GM23338 (cell line): ENCODE measurements around the gene SCN7A. TPM values are rescaled to one million over a fixed set of nuclear protein-coding genes. Genes with fewer than 3 reads are reported as not detected.

ENCODE experiments used
- ATAC-seq: fragments of 200-7000 bp; cut with Tn5 transposase; 3 replicates; pipeline ENCODE4 v1.9.1; 2020
- DNase-seq: peaks from one replicate; pipeline ENCODE4 v3.0.0-alpha.2; 2015; ENCODE audit warnings: low spot score
- H2AFZ ChIP-seq: fragments of 200-600 bp; sonication (generic); 2 replicates; pipeline ENCODE4 v1.8.0; 2016; ENCODE audit warnings: antibody characterized with exemption, mild to moderate bottlenecking, moderate library complexity
- H3F3A ChIP-seq: fragments of 200-600 bp; sonication (generic); replicated peaks from 2 replicates; pipeline ENCODE4 v1.8.0; 2017; ENCODE audit warnings: antibody characterized with exemption, mixed run types, low read depth
- H3K27ac ChIP-seq: fragments of 200-600 bp; sonication (generic); 2 replicates; pipeline ENCODE4 v1.6.1; 2016; ENCODE audit warnings: low read depth
- H3K27me3 ChIP-seq: fragments of 200-600 bp; sonication (generic); 2 replicates; pipeline ENCODE4 v1.8.0; 2016; ENCODE audit warnings: mild to moderate bottlenecking, mixed run types, moderate library complexity; ENCODE audit not compliant: insufficient read depth
- H3K36me3 ChIP-seq: fragments of 200-600 bp; sonication (generic); 2 replicates; pipeline ENCODE4 v1.8.0; 2016; ENCODE audit warnings: mild to moderate bottlenecking; ENCODE audit not compliant: insufficient read depth
- H3K4me1 ChIP-seq: fragments of 200-600 bp; sonication (generic); 2 replicates; pipeline ENCODE4 v1.8.0; 2016; ENCODE audit warnings: mild to moderate bottlenecking, moderate library complexity; ENCODE audit not compliant: insufficient read depth
- H3K4me2 ChIP-seq: fragments of 200-600 bp; sonication (generic); 2 replicates; pipeline ENCODE4 v1.7.1; 2017; ENCODE audit warnings: mixed run types
- H3K4me3 ChIP-seq: fragments of 200-600 bp; sonication (generic); 2 replicates; pipeline ENCODE4 v1.6.1; 2016; ENCODE audit warnings: mixed run types
- H3K79me2 ChIP-seq: fragments of 200-600 bp; sonication (generic); replicated peaks from 2 replicates; pipeline ENCODE4 v1.8.0; 2017; ENCODE audit warnings: mild to moderate bottlenecking; ENCODE audit not compliant: insufficient read depth
- H3K9me2 ChIP-seq: fragments of 200-600 bp; sonication (generic); 2 replicates; pipeline ENCODE4 v1.8.0; 2017; ENCODE audit not compliant: insufficient read depth
- H4K20me1 ChIP-seq: fragments of 200-600 bp; sonication (generic); replicated peaks from 2 replicates; pipeline ENCODE4 v1.8.0; 2017; ENCODE audit warnings: mild to moderate bottlenecking; ENCODE audit not compliant: insufficient read depth
- H3K27ac Mint-ChIP-seq: 2 replicates; pipeline ENCODE4 v1.8.0; 2020; ENCODE audit warnings: inconsistent platforms, mild to moderate bottlenecking, moderate library complexity, mixed read lengths
- H3K27me3 Mint-ChIP-seq: 3 replicates; pipeline ENCODE4 v1.8.0; 2022; ENCODE audit warnings: low read depth, mild to moderate bottlenecking, moderate library complexity, mixed read lengths, inconsistent platforms; ENCODE audit not compliant: insufficient read depth, poor library complexity
- H3K36me3 Mint-ChIP-seq: 3 replicates; pipeline ENCODE4 v1.8.0; 2021; ENCODE audit warnings: low read depth, mild to moderate bottlenecking, inconsistent platforms, moderate library complexity, mixed read lengths
- H3K4me1 Mint-ChIP-seq: 3 replicates; pipeline ENCODE4 v1.8.0; 2020; ENCODE audit warnings: mild to moderate bottlenecking, inconsistent platforms, mixed read lengths
- H3K4me3 Mint-ChIP-seq: 3 replicates; pipeline ENCODE4 v1.8.0; 2021; ENCODE audit warnings: moderate library complexity, mild to moderate bottlenecking, inconsistent platforms, mixed read lengths
- H3K9me3 Mint-ChIP-seq: 3 replicates; pipeline ENCODE4 v1.8.0; 2020; ENCODE audit warnings: moderate library complexity, mild to moderate bottlenecking, inconsistent platforms, mixed read lengths
- CREB1 ChIP-seq: fragments of 250-450 bp; sonication (Bioruptor Pico); IDR thresholded peaks from 2 replicates; pipeline ENCODE4 v1.5.0; 2020; ENCODE audit warnings: low read depth, mild to moderate bottlenecking, moderate library complexity
- EZH2 ChIP-seq: fragments of 200-600 bp; sonication (generic); IDR thresholded peaks from one replicate; pipeline ENCODE4 v1.8.0; 2017; ENCODE audit warnings: antibody characterized with exemption, mild to moderate bottlenecking, low read depth; ENCODE audit not compliant: unreplicated experiment
- EZH2phosphoT487 ChIP-seq: fragments of 200-600 bp; sonication (generic); IDR thresholded peaks from one replicate; pipeline ENCODE4 v1.8.1; 2018; ENCODE audit warnings: antibody characterized with exemption; ENCODE audit not compliant: unreplicated experiment
- JUNB ChIP-seq: IDR thresholded peaks from one replicate; pipeline ENCODE4 v1.6.1; 2016; ENCODE audit warnings: antibody characterized with exemption; ENCODE audit not compliant: unreplicated experiment
- NANOG ChIP-seq: IDR thresholded peaks from 2 replicates; pipeline ENCODE4 v1.6.1; 2016; ENCODE audit warnings: antibody characterized with exemption, borderline replicate concordance
- POLR2AphosphoS5 ChIP-seq: IDR thresholded peaks from 2 replicates; pipeline ENCODE4 v1.6.1; 2016; ENCODE audit warnings: antibody characterized with exemption, low read depth
- ZNF114 ChIP-seq: fragments of 250-450 bp; sonication (Bioruptor Pico); IDR thresholded peaks from 2 replicates; pipeline ENCODE4 v1.5.0; 2020; ENCODE audit warnings: mild to moderate bottlenecking, moderate library complexity
- ZNF331 ChIP-seq: fragments of 250-450 bp; sonication (Bioruptor Pico); IDR thresholded peaks from 2 replicates; pipeline ENCODE4 v1.5.0; 2020; ENCODE audit warnings: low read depth, mild to moderate bottlenecking, moderate library complexity
- polyA plus RNA-seq: library from polyadenylated mRNA; unstranded; fragments of >200 nt; fragmentation: Nextera tagmentation; extraction: Ambion mirVana; gene quantifications from 2 replicates; pipeline ENCODE4 v1.2.1, GENCODE V29; 2016
- total RNA-seq: library from RNA; depleted of rRNA; stranded (reverse); fragments of >200 nt; shearing (Covaris generic); gene quantifications from 2 replicates; pipeline ENCODE4 v1.2.3, GENCODE V29; 2014
- TF ChIP-seq, protein P1 (sequence below): IDR thresholded peaks from one replicate; pipeline ENCODE4 v1.6.1; 2018; ENCODE audit warnings: antibody characterized with exemption; ENCODE audit not compliant: unreplicated experiment
- TF ChIP-seq, protein P2 (sequence below): IDR thresholded peaks from 2 replicates; pipeline ENCODE4 v1.6.1; 2016; ENCODE audit warnings: antibody characterized with exemption

The SCN7A gene
- total and polyA plus RNA-seq, 2 experiments from 2014 or later = 0.10 to 0.42 TPM

DNA sequence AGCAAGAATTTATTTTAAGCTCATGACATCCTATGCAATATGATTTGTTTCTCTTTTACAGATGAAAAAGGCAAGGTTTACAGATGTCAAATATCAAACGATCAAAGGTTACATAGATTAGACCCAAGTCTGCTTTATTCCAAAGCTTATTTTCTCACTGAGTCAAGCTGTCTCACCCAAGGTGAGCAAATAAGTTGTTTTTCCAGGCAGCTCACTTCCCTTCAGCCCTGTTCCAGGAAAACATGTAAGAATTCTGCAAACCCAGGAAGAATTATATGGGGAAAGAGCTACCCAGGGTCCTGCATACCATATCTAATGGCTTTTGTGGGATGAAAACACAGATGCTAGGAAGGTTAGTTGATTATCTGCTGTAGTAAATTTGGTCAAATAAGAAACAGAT is 60.6 kb downstream of the SCN7A start (continued):
- TF ChIP-seq, protein P1, sequence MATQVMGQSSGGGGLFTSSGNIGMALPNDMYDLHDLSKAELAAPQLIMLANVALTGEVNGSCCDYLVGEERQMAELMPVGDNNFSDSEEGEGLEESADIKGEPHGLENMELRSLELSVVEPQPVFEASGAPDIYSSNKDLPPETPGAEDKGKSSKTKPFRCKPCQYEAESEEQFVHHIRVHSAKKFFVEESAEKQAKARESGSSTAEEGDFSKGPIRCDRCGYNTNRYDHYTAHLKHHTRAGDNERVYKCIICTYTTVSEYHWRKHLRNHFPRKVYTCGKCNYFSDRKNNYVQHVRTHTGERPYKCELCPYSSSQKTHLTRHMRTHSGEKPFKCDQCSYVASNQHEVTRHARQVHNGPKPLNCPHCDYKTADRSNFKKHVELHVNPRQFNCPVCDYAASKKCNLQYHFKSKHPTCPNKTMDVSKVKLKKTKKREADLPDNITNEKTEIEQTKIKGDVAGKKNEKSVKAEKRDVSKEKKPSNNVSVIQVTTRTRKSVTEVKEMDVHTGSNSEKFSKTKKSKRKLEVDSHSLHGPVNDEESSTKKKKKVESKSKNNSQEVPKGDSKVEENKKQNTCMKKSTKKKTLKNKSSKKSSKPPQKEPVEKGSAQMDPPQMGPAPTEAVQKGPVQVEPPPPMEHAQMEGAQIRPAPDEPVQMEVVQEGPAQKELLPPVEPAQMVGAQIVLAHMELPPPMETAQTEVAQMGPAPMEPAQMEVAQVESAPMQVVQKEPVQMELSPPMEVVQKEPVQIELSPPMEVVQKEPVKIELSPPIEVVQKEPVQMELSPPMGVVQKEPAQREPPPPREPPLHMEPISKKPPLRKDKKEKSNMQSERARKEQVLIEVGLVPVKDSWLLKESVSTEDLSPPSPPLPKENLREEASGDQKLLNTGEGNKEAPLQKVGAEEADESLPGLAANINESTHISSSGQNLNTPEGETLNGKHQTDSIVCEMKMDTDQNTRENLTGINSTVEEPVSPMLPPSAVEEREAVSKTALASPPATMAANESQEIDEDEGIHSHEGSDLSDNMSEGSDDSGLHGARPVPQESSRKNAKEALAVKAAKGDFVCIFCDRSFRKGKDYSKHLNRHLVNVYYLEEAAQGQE = no peak
- TF ChIP-seq ZNF331 = no peak
- no peak for TF ChIP-seq ZNF114 (CRISPR knock-in tag)
- TF ChIP-seq, protein P2, sequence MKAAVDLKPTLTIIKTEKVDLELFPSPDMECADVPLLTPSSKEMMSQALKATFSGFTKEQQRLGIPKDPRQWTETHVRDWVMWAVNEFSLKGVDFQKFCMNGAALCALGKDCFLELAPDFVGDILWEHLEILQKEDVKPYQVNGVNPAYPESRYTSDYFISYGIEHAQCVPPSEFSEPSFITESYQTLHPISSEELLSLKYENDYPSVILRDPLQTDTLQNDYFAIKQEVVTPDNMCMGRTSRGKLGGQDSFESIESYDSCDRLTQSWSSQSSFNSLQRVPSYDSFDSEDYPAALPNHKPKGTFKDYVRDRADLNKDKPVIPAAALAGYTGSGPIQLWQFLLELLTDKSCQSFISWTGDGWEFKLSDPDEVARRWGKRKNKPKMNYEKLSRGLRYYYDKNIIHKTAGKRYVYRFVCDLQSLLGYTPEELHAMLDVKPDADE = no peak

DNA sequence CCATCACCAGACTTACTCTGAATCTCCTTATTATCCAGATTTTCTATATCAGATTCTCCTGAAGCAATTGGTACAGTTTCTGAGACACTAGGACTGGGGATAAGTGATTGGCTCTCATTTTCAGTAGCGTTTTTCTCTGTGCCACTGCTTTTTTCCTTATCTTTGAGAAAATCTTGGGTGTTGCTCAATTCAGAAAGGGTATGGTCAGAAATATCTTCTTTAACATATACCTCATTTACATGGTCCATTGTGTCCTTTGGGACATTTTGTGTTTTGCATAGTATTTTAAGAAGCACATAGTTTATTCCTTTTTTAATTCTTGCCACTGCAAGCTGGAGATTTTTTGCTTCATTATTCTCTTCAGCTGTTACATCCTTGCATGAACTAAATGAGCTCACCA is 61.7 kb downstream of the SCN7A start:
- Histone ChIP-seq H3K9me2 (no peaks in the 10 kb centered on the region), H3F3A (no peaks in the 10 kb centered on the region), H3K27me3 (no peaks in the 10 kb centered on the region), H3K4me3 (no peak overlapping the region), H4K20me1 (no peaks in the 10 kb centered on the region), H3K36me3 (no peaks in the 10 kb centered on the region), H3K4me2 (no peak overlapping the region), H2AFZ (no peak overlapping the region), H3K4me1 (no peaks in the 10 kb centered on the region), H3K79me2 (no peaks in the 10 kb centered on the region), H3K27ac (no peak overlapping the region)
- H3K27ac Mint-ChIP-seq = no peak overlapping the region
- H3K4me1 Mint-ChIP-seq = peaks cover 8% of the 10 kb centered on the region
- DNase-seq (no peak), ATAC-seq (no peak)
- H3K27me3 Mint-ChIP-seq = peaks cover 2% of the 10 kb centered on the region
- H3K36me3 Mint-ChIP-seq = peaks cover 11% of the 10 kb centered on the region; the same call in 2 of the 3 replicates
- peaks cover 12% of the 10 kb centered on the region for H3K9me3 Mint-ChIP-seq
- TF ChIP-seq POLR2AphosphoS5 = no peak
- TF ChIP-seq, protein P1 = no peak
- no peak overlapping the region for H3K4me3 Mint-ChIP-seq

DNA sequence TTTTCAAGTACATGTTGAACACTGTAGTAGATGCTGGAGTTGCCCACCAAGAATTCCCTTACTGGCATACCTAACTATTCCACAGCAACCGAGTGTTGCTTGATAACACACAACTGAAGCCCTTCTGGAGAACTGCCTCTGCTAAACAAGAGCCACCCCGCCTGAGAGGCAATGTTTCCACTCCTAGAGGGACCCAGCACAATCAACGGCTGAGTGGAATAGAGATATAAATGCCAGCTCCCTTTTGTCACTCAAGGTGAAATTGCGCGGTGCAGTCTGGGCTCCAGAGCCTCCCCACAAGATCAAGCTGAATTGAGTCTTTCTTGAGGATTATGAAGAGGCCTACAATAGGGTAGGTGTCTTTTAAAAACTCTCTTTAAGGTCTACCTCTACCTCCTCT is 69.2 kb downstream of the SCN7A start:
- H3K27ac Mint-ChIP-seq = no peak overlapping the region
- Histone ChIP-seq H4K20me1 (no peaks in the 10 kb centered on the region), H3K79me2 (no peaks in the 10 kb centered on the region), H3F3A (no peaks in the 10 kb centered on the region), H3K27ac (no peak overlapping the region), H3K36me3 (no peaks in the 10 kb centered on the region), H3K9me2 (no peaks in the 10 kb centered on the region), H3K4me1 (no peaks in the 10 kb centered on the region), H3K4me2 (no peak overlapping the region), H2AFZ (no peak overlapping the region), H3K4me3 (no peak overlapping the region), H3K27me3 (no peaks in the 10 kb centered on the region)
- H3K4me1 Mint-ChIP-seq = no peaks in the 10 kb centered on the region
- DNase-seq (no peak), ATAC-seq (no peak)
- no peaks in the 10 kb centered on the region for H3K27me3 Mint-ChIP-seq
- H3K9me3 Mint-ChIP-seq = no peaks in the 10 kb centered on the region
- TF ChIP-seq EZH2phosphoT487 (no peak), JUNB (no peak), EZH2 (no peak), ZNF114 (CRISPR knock-in tag) (no peak), NANOG (no peak), CREB1 (CRISPR knock-in tag) (no peak)
- TF ChIP-seq, protein P2 = no peak
- H3K36me3 Mint-ChIP-seq = no peaks in the 10 kb centered on the region
- no peak overlapping the region for H3K4me3 Mint-ChIP-seq
